ENCODE data around the gene LPCAT4.
"Not testable (repeated sequence)": the region's sequence is repeated elsewhere in the genome, so short reads cannot be mapped to it uniquely, and the experiment has no call there.

LPCAT4 gene

GRCh38 chr15:34367101-34368081 lies at the start of gene LPCAT4:
TSS of gene LPCAT4 (minus strand) at chr15:34367196. CDS start at chr15:34367100, 96 bp downstream.
- peak; percentile 87 for DNase-seq (ENCODE audit: low spot score)

GRCh38 chr15:34409511-34409910 lies 42.5 kb upstream of the LPCAT4 start:
- not testable (repeated sequence) for DNase-seq (ENCODE audit: low spot score)

- not testable (repeated sequence) for DNase-seq (ENCODE audit: low spot score)
These were observed 42.0 kb upstream of the LPCAT4 start for GRCh38 chr15:34408973-34409372.

GRCh38 chr15:34403899-34404298 lies 36.9 kb upstream of the LPCAT4 start:
- DNase-seq (ENCODE audit: low spot score): not testable (repeated sequence)

GRCh38 chr15:34403160-34403598 lies 36.2 kb upstream of the LPCAT4 start:
- not testable (repeated sequence) for DNase-seq (ENCODE audit: low spot score)

GRCh38 chr15:34397637-34398259 lies 30.8 kb upstream of the LPCAT4 start:
- not testable (repeated sequence) for DNase-seq (ENCODE audit: low spot score)

- not testable (repeated sequence) for DNase-seq (ENCODE audit: low spot score)
These were observed 26.0 kb upstream of the LPCAT4 start for GRCh38 chr15:34392981-34393380.

GRCh38 chr15:34389594-34390086 lies 22.6 kb upstream of the LPCAT4 start:
- not testable (repeated sequence) for DNase-seq (ENCODE audit: low spot score)

- not testable (repeated sequence) for DNase-seq (ENCODE audit: low spot score)
These were observed 15.0 kb upstream of the LPCAT4 start for GRCh38 chr15:34381829-34382521.

- not testable (repeated sequence) for DNase-seq (ENCODE audit: low spot score)
These were observed 13.5 kb upstream of the LPCAT4 start for GRCh38 chr15:34380491-34380890.

GRCh38 chr15:34376856-34377255 lies 9.9 kb upstream of the LPCAT4 start:
- DNase-seq (ENCODE audit: low spot score): no peak

GRCh38 chr15:34375541-34375940 lies 8.5 kb upstream of the LPCAT4 start:
- not testable (repeated sequence) for DNase-seq (ENCODE audit: low spot score)

GRCh38 chr15:34374816-34375215 lies 7.8 kb upstream of the LPCAT4 start:
- DNase-seq (ENCODE audit: low spot score): no peak

- no peak for DNase-seq (ENCODE audit: low spot score)
These were observed 7.0 kb upstream of the LPCAT4 start for GRCh38 chr15:34373951-34374350.

- DNase-seq (ENCODE audit: low spot score): no peak
These were observed 3.6 kb upstream of the LPCAT4 start for GRCh38 chr15:34370643-34371042.

- DNase-seq (ENCODE audit: low spot score): no peak
These were observed 3.1 kb upstream of the LPCAT4 start for GRCh38 chr15:34370129-34370528.

GRCh38 chr15:34366271-34367065 lies 528 bp downstream of the LPCAT4 start:
- peak; percentile 32 for DNase-seq (ENCODE audit: low spot score)

- DNase-seq (ENCODE audit: low spot score): no peak
These were observed 1.2 kb downstream of the LPCAT4 start for GRCh38 chr15:34365836-34366235.

GRCh38 chr15:34365091-34365825 lies 1.7 kb downstream of the LPCAT4 start:
- no peak for DNase-seq (ENCODE audit: low spot score)

- no peak for DNase-seq (ENCODE audit: low spot score)
These were observed 3.0 kb downstream of the LPCAT4 start for GRCh38 chr15:34364041-34364440.
